Ishikawa (cell line): ENCODE results near the gene PDE3A.

ENCODE experiments used
- CREB1 ChIP-seq: IDR thresholded peaks from 2 replicates; pipeline ENCODE4 v1.6.1; 2012; ENCODE audit warnings: low read depth
- EGR1 ChIP-seq: IDR thresholded peaks from 2 replicates; pipeline ENCODE4 v1.6.1; 2012
- EP300 ChIP-seq: IDR thresholded peaks from 2 replicates; pipeline ENCODE4 v1.6.1; 2012; ENCODE audit warnings: borderline replicate concordance
- RAD21 ChIP-seq: IDR thresholded peaks from 2 replicates; pipeline ENCODE4 v1.6.1; 2012; ENCODE audit warnings: low read depth
- REST ChIP-seq: IDR thresholded peaks from 2 replicates; pipeline ENCODE4 v1.6.1; 2012; ENCODE audit warnings: low read depth, mild to moderate bottlenecking
- TEAD4 ChIP-seq: IDR thresholded peaks from 2 replicates; pipeline ENCODE4 v1.6.1; 2012
- USF1 ChIP-seq: IDR thresholded peaks from 2 replicates; pipeline ENCODE4 v1.6.1; 2012
- ZBTB7A ChIP-seq: IDR thresholded peaks from 2 replicates; pipeline ENCODE4 v1.6.1; 2012; ENCODE audit warnings: low read depth
- TF ChIP-seq, protein P1 (sequence below): IDR thresholded peaks from 2 replicates; pipeline ENCODE4 v1.6.1; 2012

DNA sequence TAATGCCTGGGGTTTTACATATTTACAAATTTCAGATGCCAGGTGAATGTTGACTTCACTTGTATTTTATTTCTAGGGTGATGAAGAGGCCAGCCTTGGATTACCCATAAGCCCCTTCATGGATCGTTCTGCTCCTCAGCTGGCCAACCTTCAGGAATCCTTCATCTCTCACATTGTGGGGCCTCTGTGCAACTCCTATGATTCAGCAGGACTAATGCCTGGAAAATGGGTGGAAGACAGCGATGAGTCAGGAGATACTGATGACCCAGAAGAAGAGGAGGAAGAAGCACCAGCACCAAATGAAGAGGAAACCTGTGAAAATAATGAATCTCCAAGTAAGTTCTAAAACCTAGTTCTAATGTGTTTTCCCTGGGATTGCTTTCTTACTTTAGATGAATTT is 285.5 kb downstream of the PDE3A start:
- TF ChIP-seq EGR1 (no peak), CREB1 (no peak), REST (no peak), TEAD4 (no peak), USF1 (no peak), EP300 (no peak), ZBTB7A (no peak), RAD21 (no peak)
- TF ChIP-seq, protein P1, sequence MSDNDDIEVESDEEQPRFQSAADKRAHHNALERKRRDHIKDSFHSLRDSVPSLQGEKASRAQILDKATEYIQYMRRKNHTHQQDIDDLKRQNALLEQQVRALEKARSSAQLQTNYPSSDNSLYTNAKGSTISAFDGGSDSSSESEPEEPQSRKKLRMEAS, result no peak
